Common myeloid progenitor, CD34-positive (primary cell): ENCODE data around the gene ADAM23.
A peak's percentile ranks its signal among the peaks of the same experiment; 100 is the strongest.

Experiments
- CTCF ChIA-PET: fragments of 350-600 bp; sonication (Branson Sonifier 250); formaldehyde crosslinking; loops from one replicate; lab custom pipeline; 2021; ENCODE audit warnings: antibody characterized with exemption; lab: Charles Lee
- POLR2A ChIA-PET: fragments of 350-600 bp; sonication (Branson Sonifier 250); formaldehyde crosslinking; loops from one replicate; lab custom pipeline; 2021; ENCODE audit warnings: antibody characterized with exemption; lab: Charles Lee
- DNase-seq, 3 donors: peaks; one replicate each; pipeline versions ENCODE4 v3.0.0 to v3.0.0-alpha.2; 2013
- H3K27ac ChIP-seq, 2 experiments: 1 replicate in 1 of 2; 2 replicates in 1 of 2; pipeline ENCODE4 v1.7.0; 2013; ENCODE audit warnings: inconsistent platforms in 2 of 2, low read length in 2 of 2, mild to moderate bottlenecking in 2 of 2, low read depth in 1 of 2, moderate library complexity in 1 of 2; ENCODE audit not compliant: severe bottlenecking in 2 of 2, insufficient read depth in 1 of 2, poor library complexity in 1 of 2
- H3K27me3 ChIP-seq, 5 experiments: replicated peaks in 2 of 5; 1 replicate in 3 of 5; 2 replicates in 2 of 5; pipeline versions ENCODE4 v1.6.1 to v1.7.0; 2013; ENCODE audit warnings: low read length in 4 of 5, mild to moderate bottlenecking in 2 of 5, moderate library complexity in 2 of 5, inconsistent platforms in 1 of 5; ENCODE audit not compliant: insufficient read depth in 5 of 5, control insufficient read depth in 4 of 5
- H3K36me3 ChIP-seq, 4 experiments: 1 replicate in 2 of 4; 2 replicates in 2 of 4; pipeline versions ENCODE4 v1.6.1 to v1.7.0; 2013; ENCODE audit warnings: low read length in 3 of 4, control low read depth in 1 of 4, mild to moderate bottlenecking in 1 of 4; ENCODE audit not compliant: control insufficient read depth in 4 of 4, insufficient read depth in 4 of 4
- H3K4me1 ChIP-seq, 4 experiments: 1 replicate in 3 of 4; 2 replicates in 1 of 4; pipeline versions ENCODE4 v1.6.1 to v1.7.1; 2013; ENCODE audit warnings: low read length in 3 of 4, mild to moderate bottlenecking in 3 of 4, control low read depth in 1 of 4, inconsistent platforms in 1 of 4, moderate library complexity in 1 of 4; ENCODE audit not compliant: control insufficient read depth in 4 of 4, insufficient read depth in 4 of 4; ENCODE audit errors: control extremely low read depth in 1 of 4
- H3K4me3 ChIP-seq, 7 experiments: 1 replicate in 4 of 7; 2 replicates in 3 of 7; pipeline versions ENCODE4 v1.5.1 to v1.7.0; 2013; ENCODE audit warnings: mild to moderate bottlenecking in 7 of 7, low read length in 6 of 7, moderate library complexity in 6 of 7, inconsistent platforms in 2 of 7, low read depth in 2 of 7, control low read depth in 1 of 7; ENCODE audit not compliant: insufficient read depth in 4 of 7, control insufficient read depth in 1 of 7; ENCODE audit errors: extremely low read depth in 1 of 7
- H3K9me3 ChIP-seq, 5 experiments: 1 replicate in 4 of 5; 2 replicates in 1 of 5; pipeline versions ENCODE4 v1.6.1 to v1.7.1; 2013; ENCODE audit warnings: low read length in 4 of 5, mild to moderate bottlenecking in 2 of 5, inconsistent platforms in 1 of 5, low read depth in 1 of 5, moderate library complexity in 1 of 5; ENCODE audit not compliant: control insufficient read depth in 4 of 5, insufficient read depth in 2 of 5; ENCODE audit errors: control extremely low read depth in 1 of 5
- WGBS: methylation state at CpG from one replicate; pipeline ENCODE4 v1.1.5; 2013; ENCODE audit not compliant: insufficient coverage; 5-methylcytosine and 5-hydroxymethylcytosine counted together

The ADAM23 gene

GRCh38 chr2:206442474-206442832 lies 879 bp upstream of the ADAM23 start:
- peaks cover 7 to 21% (median 19%) of the 10 kb centered on the region in 4 experiments for H3K4me1 ChIP-seq
- ChIA-PET CTCF (no interaction called here), POLR2A (no interaction called here)
- H3K4me3 ChIP-seq: peak overlapping the region in 6 of 7 experiments; percentile 23 to 70 (median 62)
- H3K27me3 ChIP-seq: peaks cover 0 to 91% (median 50%) of the 10 kb centered on the region in 5 experiments
- no peak overlapping the region for H3K27ac ChIP-seq
- no peaks in the 10 kb centered on the region for H3K9me3 ChIP-seq
- WGBS: 0% methylated on average over 10 of the region's 10 CpGs
- peak; percentile 39 to 78 (median 75) for DNase-seq
- no peaks in the 10 kb centered on the region for H3K36me3 ChIP-seq

DNA sequence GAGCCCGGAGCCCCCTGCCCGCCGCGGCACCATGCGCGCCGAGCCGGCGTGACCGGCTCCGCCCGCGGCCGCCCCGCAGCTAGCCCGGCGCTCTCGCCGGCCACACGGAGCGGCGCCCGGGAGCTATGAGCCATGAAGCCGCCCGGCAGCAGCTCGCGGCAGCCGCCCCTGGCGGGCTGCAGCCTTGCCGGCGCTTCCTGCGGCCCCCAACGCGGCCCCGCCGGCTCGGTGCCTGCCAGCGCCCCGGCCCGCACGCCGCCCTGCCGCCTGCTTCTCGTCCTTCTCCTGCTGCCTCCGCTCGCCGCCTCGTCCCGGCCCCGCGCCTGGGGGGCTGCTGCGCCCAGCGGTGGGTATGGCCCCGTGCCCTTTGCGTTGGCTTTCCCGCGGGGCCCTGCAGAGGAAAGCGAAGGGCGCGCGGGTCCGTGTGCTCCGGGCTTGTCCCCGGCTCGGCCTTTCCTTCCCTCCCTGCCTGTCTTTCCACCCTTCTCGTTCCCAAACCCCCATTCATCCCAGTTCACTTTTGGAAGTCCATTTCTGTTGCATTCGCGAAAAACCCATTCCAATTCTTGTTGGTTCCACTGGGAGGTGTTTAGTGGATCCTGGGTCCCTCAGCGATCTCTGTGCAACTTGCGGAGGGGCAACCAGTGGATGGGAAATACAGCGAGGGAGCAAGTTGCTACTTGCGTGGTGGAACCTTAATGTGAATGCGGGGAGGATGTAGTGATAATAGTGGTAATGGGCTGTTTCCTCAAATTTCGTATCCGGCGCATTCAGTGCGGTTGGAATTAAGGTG lies 599 bp downstream of the ADAM23 start:
- no peaks in the 10 kb centered on the region for H3K36me3 ChIP-seq
- H3K9me3 ChIP-seq: peaks cover 0 to 2% (median 0%) of the 10 kb centered on the region in 5 experiments
- CTCF ChIA-PET: no interaction called here
- peaks cover 0 to 81% (median 50%) of the 10 kb centered on the region in 5 experiments for H3K27me3 ChIP-seq
- peak in 2 of 3 donors; percentile 41 to 55 for DNase-seq
- peak overlapping the region in 6 of 7 experiments; percentile 48 to 72 (median 63) for H3K4me3 ChIP-seq
- under 1% methylated on average over 52 of the region's 77 CpGs for WGBS
- POLR2A ChIA-PET: no interaction called here
- H3K27ac ChIP-seq: no peak overlapping the region
- peaks cover 7 to 21% (median 19%) of the 10 kb centered on the region in 4 experiments for H3K4me1 ChIP-seq

GRCh38 chr2:206445948-206446347 lies 2.6 kb downstream of the ADAM23 start:
- DNase-seq: no peak
- Histone ChIP-seq H3K27ac (no peak overlapping the region), H3K36me3 (no peaks in the 10 kb centered on the region), H3K9me3 (peaks cover 0 to 2% (median 0%) of the 10 kb centered on the region in 5 experiments), H3K4me1 (peaks cover 7 to 21% (median 19%) of the 10 kb centered on the region in 4 experiments), H3K4me3 (no peak overlapping the region), H3K27me3 (peaks cover 0 to 69% (median 43%) of the 10 kb centered on the region in 5 experiments)
- CTCF ChIA-PET: interaction anchor here (1.1 kb wide), 1 partner anchor 9 kb away, joined by 3 read pairs; no protein-coding TSS in a partner anchor
- POLR2A ChIA-PET: no interaction called here
- 100% methylated on average over 1 of the region's 2 CpGs for WGBS

DNA sequence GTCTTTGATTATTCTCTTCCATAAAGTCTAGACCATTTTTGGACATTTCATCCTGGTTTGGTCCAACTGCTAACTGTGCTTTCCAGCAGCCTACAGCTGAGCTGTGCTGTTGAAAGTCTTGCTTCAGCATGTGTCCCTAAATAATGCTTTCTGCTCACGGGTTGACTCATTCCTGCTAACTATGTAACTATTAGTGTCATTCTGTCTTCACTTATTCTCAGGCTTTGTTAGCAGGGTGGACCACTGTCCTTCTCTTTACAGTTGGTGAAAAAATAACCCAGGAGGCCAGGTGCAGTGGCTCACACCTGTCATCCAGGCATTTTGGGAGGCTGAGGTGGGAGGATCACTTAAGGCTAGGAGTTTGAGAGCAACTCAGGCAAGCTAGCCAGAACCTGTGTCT lies 8.9 kb downstream of the ADAM23 start:
- H3K9me3 ChIP-seq: peaks cover 0 to 4% (median 0%) of the 10 kb centered on the region in 5 experiments
- 100% methylated on average over 1 of the region's 1 CpG for WGBS
- H3K36me3 ChIP-seq: no peaks in the 10 kb centered on the region
- no peak overlapping the region for H3K27ac ChIP-seq
- ChIA-PET CTCF (no interaction called here), POLR2A (no interaction called here)
- H3K4me3 ChIP-seq: no peak overlapping the region
- no peak for DNase-seq
- H3K4me1 ChIP-seq: peaks cover 0 to 12% (median 1%) of the 10 kb centered on the region in 4 experiments
- peaks cover 0 to 16% (median 2%) of the 10 kb centered on the region in 5 experiments for H3K27me3 ChIP-seq

DNA sequence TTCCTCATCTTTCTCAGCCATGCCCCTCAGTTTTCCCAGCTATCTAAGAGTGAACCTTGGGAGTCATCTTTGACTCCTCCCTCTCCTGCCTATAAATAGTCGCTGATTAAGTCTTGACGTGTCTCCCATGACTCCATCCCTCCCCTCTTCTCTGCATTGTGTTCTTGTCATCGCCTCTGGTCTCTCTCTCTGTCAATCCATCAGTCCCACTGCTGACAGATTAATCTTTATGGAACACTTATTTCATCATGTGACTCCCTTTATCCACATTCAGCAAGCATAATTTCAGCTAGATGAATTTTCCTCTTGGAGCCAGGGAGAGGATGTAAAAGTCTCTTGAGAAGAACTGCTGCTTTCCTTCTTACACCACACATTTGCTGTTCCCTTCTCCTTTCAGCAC lies 9.4 kb downstream of the ADAM23 start:
- CTCF ChIA-PET: no interaction called here
- Histone ChIP-seq H3K4me1 (peaks cover under 1 to 17% (median 4%) of the 10 kb centered on the region in 4 experiments), H3K27me3 (peaks cover 0 to 11% (median 0%) of the 10 kb centered on the region in 5 experiments), H3K36me3 (no peaks in the 10 kb centered on the region), H3K4me3 (no peak overlapping the region), H3K27ac (no peak overlapping the region), H3K9me3 (peaks cover 0 to 4% (median 0%) of the 10 kb centered on the region in 5 experiments)
- POLR2A ChIA-PET: no interaction called here
- DNase-seq: no peak
- 85% methylated on average over 3 of the region's 3 CpGs for WGBS

GRCh38 chr2:206456078-206456754 lies 12.9 kb downstream of the ADAM23 start:
- peaks cover 0 to 4% (median 0%) of the 10 kb centered on the region in 5 experiments for H3K9me3 ChIP-seq
- 89% methylated on average over 4 of the region's 5 CpGs for WGBS
- CTCF ChIA-PET: interaction anchor here (0.7 kb wide), 1 partner anchor 198 kb away, joined by 3 read pairs; no protein-coding TSS in a partner anchor
- DNase-seq: no peak
- peaks cover 5 to 22% (median 7%) of the 10 kb centered on the region in 4 experiments for H3K4me1 ChIP-seq
- POLR2A ChIA-PET: no interaction called here
- no peaks in the 10 kb centered on the region for H3K36me3 ChIP-seq
- H3K4me3 ChIP-seq: no peak overlapping the region
- no peak overlapping the region for H3K27ac ChIP-seq
- peaks cover 0 to 10% (median 0%) of the 10 kb centered on the region in 5 experiments for H3K27me3 ChIP-seq
